Measurements from ENCODE around the gene ADGRD1. TPM values are rescaled to one million over a fixed set of nuclear protein-coding genes. Genes with fewer than 3 reads are reported as not detected.

ADGRD1 gene
- total and polyA plus RNA-seq, 2 of the 8 experiments (the other 6 are each of a cell fraction or from before 2014, with no cell fraction given), result 0.36 to 0.48 TPM

DNA sequence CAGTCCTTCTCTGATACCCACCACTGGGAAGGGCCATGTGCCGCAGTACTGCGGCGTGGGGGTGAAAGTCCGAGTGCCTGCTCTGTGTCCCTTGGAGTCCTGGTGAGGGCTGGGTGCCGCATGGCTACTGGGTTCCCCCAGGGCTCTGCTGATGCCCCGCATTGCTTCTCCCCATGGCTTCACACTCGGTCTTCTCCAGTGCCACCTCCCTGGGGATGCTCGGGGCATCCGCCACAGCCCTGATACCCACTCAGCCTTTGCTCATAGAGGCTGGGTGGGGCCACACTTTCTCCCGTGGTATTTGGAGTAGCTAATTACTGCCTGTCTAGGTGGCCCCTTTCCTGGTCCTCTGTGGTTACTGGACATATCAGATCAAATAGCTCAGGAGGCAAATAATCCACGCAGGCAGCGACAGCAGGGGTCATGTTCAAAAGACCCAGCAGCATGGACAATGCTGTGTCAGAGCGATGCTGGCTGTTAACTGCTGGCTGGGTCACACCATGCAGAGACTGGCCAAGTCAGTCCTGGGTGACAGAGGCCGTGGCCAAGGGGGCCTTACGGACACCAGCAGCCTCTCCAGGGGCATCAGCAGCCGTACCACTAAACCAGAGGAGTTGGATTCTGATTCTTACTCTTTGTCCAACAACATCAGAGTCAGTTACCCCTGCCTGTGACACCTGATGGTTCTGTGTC lies 106.5 kb downstream of the ADGRD1 start:
- Histone ChIP-seq H4K8ac (ENCODE audit: extremely low read depth, insufficient read depth, low read length) (0 out of 2 replicates have a peak overlapping the region, but pooled peaks have one; percentile 18), H3K9ac (replicated peaks in 1 of 4; ENCODE audit: extremely low read depth in 1 of 4, low read depth in 3 of 4, low read length in 3 of 4) (no peak overlapping the region), H2AK5ac (ENCODE audit: low read depth, low read length) (no peak overlapping the region), H3K36me3 (ENCODE audit: control insufficient read depth in 2 of 4, insufficient read depth in 4 of 4, low read length in 3 of 4) (no peaks in the 10 kb centered on the region), H4K91ac (replicated peaks; ENCODE audit: insufficient read length, low read length) (no peak overlapping the region), H3K4me2 (ENCODE audit: insufficient read depth in 1 of 2, low read depth in 2 of 2, low read length in 2 of 2) (no peak overlapping the region), H3K4ac (replicated peaks; ENCODE audit: insufficient read length, low read depth, low read length) (no peak overlapping the region), H2BK15ac (ENCODE audit: low read length) (0 out of 2 replicates have a peak overlapping the region, but pooled peaks have one; percentile 16), H3K9me3 (ENCODE audit: insufficient read depth in 2 of 2, low read depth in 1 of 2, low read length in 1 of 2) (no peaks in the 10 kb centered on the region), H2AFZ (ENCODE audit: low read length) (no peak overlapping the region), H3K56ac (replicated peaks; ENCODE audit: insufficient read length, low read depth, low read length) (no peak overlapping the region), H2BK120ac (replicated peaks; ENCODE audit: low read depth, low read length) (no peak overlapping the region), H4K5ac (ENCODE audit: insufficient read length, low read depth, low read length) (no peak overlapping the region), H3K18ac (ENCODE audit: extremely low read depth, low read length) (no peak overlapping the region), H3K4me1 (replicated peaks in 1 of 4; ENCODE audit: control insufficient read depth in 3 of 4, insufficient read depth in 4 of 4, low read length in 3 of 4) (no peaks in the 10 kb centered on the region), H2BK20ac (ENCODE audit: low read length) (no peak overlapping the region), H3K79me2 (ENCODE audit: control insufficient read depth in 1 of 2, insufficient read depth in 2 of 2, low read length in 2 of 2) (no peaks in the 10 kb centered on the region), H3K23ac (ENCODE audit: insufficient read length) (no peak overlapping the region), H2BK5ac (ENCODE audit: low read depth, low read length) (no peak overlapping the region), H4K20me1 (replicated peaks in 1 of 2; ENCODE audit: control insufficient read depth in 1 of 2, insufficient read depth in 2 of 2, low read length in 2 of 2) (no peaks in the 10 kb centered on the region), H3K27ac (ENCODE audit: low read depth, low read length) (no peak overlapping the region), H3K79me1 (ENCODE audit: low read depth, low read length) (no peaks in the 10 kb centered on the region), H3K4me3 (ENCODE audit: extremely low read depth in 1 of 4, insufficient read depth in 2 of 4, low read depth in 3 of 4, low read length in 4 of 4) (no peak overlapping the region), H3K23me2 (ENCODE audit: low read depth, low read length) (no peaks in the 10 kb centered on the region), H2BK12ac (ENCODE audit: low read depth, low read length) (no peak overlapping the region), H3K27me3 (replicated peaks in 1 of 4; ENCODE audit: control insufficient read depth in 3 of 4, extremely low read depth in 1 of 4, insufficient read depth in 3 of 4, low read length in 3 of 4) (no peaks in the 10 kb centered on the region), H3K14ac (ENCODE audit: insufficient read length) (no peak overlapping the region)
- POLR2A ChIA-PET (ENCODE audit: partially characterized antibody), result no interaction called here
- DNase-seq (ENCODE audit: low read depth in 1 of 2, low spot score in 2 of 2), result no peak
- FAIRE-seq, result no peak
- 95% methylated on average over 16 of the region's 16 CpGs; no CpG with 5 or more reads in 1 of the 2 experiments for WGBS, 2 experiments (ENCODE audit: extremely low coverage in 1 of 2, insufficient coverage in 1 of 2, insufficient read length in 1 of 2, insufficient replicate concordance in 2 of 2, low coverage in 1 of 2, low lambda C conversion rate in 2 of 2, missing lambda C conversion rate in 1 of 2)
- CTCF ChIA-PET (ENCODE audit: partially characterized antibody), result interaction anchor here (1.3 kb wide), 1 partner anchor 72 kb away, joined by 3 read pairs; no protein-coding TSS in a partner anchor
- TF ChIP-seq SP1 (IDR thresholded peaks at IDR 0.05; ENCODE audit: low read depth, low read length), result no peak
- no peak for TF ChIP-seq CHD1 (IDR thresholded peaks at IDR 0.05; ENCODE audit: low read depth, low read length)
- TF ChIP-seq CEBPB (IDR thresholded peaks at IDR 0.05; ENCODE audit: low read depth, low read length), result no peak

Data from H1 (cell line).